Stimulated activated CD4-positive, alpha-beta T cell treated with anti-CD3 and anti-CD28 coated beads, TNF-alpha, amount 100 ng/mL, for 48 hours (primary cell): ENCODE results near the gene NUP210L.
A peak's percentile ranks its signal among the peaks of the same experiment; 100 is the strongest.

ENCODE experiments used
- DNase-seq, 3 donors: peaks; one replicate each; pipeline ENCODE4 v3.0.0-alpha.2; 2020; ENCODE audit warnings: low read depth in 3 of 3

Gene NUP210L

GRCh38 chr1:153963850-153964331 is 191.0 kb downstream of the NUP210L start:
- DNase-seq, result no peak

DNA sequence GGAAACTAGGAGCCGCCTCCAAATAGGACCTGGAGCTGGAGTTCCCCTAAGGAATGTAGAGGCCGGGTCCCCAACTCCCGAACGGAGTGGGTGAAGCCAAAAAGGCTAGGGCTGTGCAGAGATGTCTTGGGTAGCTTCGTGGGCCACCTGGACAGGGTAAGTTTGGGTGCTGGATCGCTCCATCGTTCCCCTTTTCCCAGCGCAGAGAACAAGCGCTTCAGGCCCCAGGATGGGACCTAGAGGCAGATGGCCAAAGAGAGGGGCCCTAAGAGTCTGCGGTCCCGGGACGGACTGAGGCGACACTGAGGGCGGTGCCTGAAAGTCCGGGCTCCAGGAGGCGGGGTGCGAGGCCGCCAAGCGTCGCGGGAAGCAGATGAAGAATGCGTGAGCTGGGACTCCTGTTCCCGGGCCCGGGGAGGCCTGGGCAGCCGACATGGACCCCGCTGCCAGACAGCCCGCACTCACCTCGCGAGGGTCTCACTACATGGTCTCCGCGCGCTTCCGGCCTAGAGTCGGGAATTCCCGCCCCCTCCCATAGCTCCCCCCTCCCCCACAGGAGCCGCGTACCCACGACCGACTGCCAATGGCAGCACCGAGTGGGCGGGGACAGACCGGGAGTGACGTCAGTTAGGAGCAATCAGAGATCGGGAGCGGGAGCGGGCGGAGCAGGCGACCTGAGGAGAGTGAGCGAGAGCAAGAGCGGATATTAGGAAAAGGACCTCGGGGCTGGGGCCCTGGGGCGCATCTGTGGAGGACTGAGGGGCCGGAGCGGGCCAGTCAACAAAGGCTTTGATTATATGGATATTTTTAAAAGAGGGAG is 191.6 kb downstream of the NUP210L start, which contains the start of gene SLC39A1:
Gene SLC39A1 (minus strand): TSS at position 508 of the 820 bp plus-strand sequence. CDS start 822 bp downstream, outside the sequence.
- DNase-seq, result peak; percentile 89 to 98 (median 93)

- no peak for DNase-seq
These were observed 192.5 kb downstream of the NUP210L start for GRCh38 chr1:153962088-153963029.

DNA sequence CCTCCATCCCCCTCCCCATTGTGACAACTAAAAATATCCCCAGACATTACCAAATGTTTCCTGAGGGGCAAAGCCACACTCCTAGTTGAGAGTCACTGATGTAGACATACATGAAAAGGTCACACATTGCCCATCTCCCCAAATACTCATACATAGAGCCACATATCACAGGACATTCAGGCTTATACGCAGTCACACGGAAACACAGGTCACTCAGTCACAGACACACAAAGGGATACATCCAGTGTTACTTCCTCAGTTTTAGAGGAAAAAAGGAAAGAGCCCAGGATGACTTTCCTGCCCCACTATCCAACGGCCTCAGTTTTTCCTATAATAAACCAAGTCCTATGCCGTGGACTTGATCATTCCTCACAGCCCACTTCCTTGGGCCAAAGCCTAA is 193.5 kb downstream of the NUP210L start:
- DNase-seq, result no peak

DNA sequence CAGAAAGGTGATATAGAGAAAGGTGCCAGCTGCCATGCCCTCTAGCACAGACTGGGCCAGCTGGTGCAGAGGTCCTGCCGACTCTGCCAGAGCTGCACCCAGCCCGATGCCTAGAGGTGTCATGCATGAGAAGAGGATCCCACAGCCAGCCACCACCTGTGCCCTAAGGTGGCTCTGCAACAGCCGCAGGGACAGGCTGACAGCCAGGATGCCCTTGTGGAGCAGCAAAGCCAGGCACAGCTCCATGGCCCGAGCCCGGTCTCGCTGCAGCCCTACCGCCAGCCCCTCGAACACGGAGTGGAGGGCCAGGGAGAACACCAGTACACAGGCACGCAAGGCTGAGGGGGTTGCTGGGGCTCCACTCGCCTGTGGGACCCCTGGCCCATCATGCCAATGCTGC is 194.7 kb downstream of the NUP210L start:
- no peak for DNase-seq

GRCh38 chr1:153959454-153959853 is 195.4 kb downstream of the NUP210L start:
- DNase-seq, result no peak

DNA sequence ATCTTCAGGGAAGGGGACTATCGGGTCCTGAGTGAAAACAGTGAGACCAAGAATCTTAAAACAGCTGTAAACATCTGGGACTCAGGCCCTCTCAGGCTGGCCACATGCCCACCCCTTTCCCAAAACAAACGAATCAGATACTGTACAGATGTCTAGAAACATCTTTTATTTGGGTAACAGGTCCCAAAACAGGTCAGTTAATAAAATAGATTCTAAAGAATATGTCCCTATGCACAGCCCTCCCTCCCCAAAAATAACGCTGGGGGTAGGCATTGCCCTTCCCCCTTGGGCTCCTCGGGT is 196.0 kb downstream of the NUP210L start:
- DNase-seq, result no peak

GRCh38 chr1:153958111-153958960 is 196.5 kb downstream of the NUP210L start, which contains the start of gene CRTC2:
CRTC2 (minus strand) TSS chr1:153958612; CDS start chr1:153958497, 115 bp downstream.
- DNase-seq, result peak; percentile 96

DNA sequence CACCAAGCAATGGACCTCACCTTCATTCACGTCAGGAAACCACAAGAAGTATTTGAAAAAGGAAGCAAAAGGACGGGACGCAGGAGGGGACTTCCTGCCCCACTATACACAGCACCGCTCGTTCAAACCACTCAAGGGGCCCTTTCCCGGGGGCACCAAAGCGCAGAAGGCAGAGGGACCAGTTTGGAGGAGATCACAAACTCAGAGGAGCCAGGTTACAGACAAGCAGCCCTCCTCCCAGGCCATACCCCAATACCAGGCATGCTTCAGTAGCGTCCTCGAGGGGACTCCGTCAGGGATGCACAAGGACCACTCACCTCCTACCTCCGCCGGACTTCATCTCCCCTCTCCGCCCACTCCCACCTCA is 197.1 kb downstream of the NUP210L start:
- DNase-seq, result no peak

- no peak for DNase-seq
These were observed 197.7 kb downstream of the NUP210L start for GRCh38 chr1:153956997-153957715.

- DNase-seq, result no peak
These were observed 200.0 kb downstream of the NUP210L start for GRCh38 chr1:153954826-153955225.

- no peak for DNase-seq
These were observed 201.0 kb downstream of the NUP210L start for GRCh38 chr1:153953859-153954365.

- no peak for DNase-seq
These were observed 203.1 kb downstream of the NUP210L start for GRCh38 chr1:153951801-153952200.

DNA sequence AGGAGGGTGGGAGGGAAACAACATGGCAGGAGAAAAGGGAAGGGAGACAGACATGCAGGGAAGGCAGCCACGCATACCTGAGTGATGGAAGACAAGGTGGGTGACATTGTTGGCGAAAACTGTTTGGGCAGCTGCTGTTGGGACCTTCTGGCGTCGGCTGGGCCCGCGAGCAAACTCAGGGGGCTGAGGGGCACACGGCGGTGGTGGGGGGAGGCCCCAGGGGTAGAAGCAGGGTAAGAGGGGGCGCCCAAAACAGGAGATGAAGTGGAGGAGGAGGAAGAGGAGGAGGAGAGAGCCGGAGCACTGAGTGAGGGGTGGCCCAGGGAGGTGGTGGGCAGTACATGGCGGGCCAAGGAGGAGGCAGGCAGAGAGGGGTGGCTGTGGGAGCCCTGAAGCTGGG is 203.7 kb downstream of the NUP210L start:
- DNase-seq, result no peak

DNA sequence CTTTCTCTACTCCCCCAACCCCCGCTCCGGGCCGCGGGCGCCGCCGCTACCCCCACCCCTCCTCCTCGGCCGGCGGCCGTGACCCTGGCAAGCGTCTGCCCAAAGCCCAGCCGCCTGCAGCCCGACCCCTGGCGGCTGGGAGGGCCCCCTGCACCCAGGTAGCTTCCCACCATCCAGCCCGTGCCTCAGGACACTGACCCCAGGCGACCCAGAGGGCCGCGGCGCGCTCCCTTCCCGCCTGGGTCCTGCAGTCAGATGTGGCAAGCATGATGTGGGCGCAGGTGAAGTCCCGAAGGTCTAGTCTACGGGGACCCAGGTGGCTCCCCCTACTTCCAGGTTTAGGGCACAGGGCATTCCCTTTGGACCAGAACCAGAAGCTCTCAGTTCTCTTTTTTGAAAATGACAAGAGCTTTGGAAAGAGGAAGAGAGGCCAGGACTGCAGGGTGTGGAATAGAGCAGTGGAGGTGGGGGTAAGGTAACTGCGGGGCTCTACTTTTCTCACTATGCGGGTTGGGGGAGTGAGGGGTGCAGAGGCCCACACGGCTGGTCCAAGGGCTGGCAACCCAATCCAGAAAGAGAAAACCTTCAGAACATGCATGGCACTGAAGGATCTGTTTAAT is 208.1 kb downstream of the NUP210L start, which contains the start of gene DENND4B:
Gene DENND4B (minus strand): TSS at position 97 of the 620 bp plus-strand sequence. CDS start 2,344 bp downstream, outside the sequence.
- peak; percentile 50 to 72 (median 56) for DNase-seq

DNA sequence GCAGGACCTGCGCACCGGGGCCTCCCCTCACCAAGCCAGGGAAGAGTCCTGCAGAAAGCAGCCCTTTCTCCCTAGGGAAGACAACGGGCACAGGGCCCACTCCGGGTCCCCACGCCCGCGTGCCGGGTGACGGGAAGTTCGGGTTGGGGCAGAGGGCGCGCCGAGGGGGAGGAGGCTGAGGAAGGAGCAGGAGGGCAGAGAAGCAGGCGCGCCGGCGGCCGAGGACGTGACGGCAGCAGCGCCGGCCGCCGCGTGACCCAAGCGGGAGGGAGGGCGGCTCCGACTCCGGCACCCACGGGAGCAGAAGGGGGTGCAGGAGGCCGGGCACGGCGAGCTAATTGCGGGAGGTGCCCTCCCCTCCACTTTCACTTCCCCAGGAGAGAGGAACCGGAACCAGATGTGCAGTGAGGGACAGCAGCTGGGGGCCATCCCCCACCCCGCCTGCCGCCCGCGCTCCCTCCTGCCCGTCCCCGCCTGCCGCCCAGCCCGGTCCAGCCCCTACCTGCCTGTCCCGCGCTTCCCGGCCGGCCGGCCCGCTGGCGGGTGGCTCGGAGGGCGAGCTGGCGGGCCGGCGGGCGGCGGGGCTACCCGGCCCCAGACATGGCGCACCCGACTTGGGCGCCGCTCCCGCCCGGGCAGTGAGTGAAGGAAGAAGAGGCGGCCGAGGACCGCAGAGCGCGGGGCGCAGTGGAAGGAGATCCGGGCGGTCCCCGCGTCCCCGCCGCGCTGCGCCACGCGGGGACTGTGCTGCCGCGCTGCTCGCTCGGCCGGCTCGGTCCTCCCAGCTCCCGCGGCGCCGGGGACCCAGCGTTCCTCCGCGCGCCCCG is 208.9 kb downstream of the NUP210L start:
- peak; percentile 32 to 65 (median 51) for DNase-seq

DNA sequence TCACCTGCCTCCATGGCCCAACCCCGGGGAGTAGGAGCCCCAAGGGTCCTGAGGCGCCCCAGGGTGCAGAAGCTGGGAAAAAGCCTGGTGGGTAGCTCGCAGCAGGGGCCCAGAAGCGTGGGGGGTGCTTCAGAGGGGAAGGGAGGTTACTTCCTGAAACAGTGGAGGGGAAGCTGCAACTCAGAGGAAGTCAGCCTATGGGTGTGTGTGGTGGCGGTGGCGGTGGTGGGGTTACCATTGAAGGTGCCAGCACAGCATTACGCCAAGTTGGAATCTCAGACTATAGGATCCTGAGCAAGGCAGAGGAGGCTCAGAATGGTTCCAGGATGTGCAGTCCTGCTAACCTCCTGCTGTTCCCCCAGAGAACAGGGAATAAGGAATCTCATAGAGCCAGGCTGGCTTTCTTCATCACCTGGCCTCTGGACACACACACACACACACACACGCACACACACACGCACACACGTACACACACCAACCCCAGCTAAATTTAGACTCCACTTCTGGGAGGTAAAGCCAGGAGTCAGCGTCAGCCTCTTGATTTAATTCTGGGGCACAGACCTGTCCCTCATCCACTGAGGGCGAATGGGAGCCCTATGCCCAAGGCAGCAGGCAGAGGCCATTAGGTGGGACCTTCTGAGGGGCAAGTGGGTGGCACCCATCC is 209.6 kb downstream of the NUP210L start:
- peak in 2 of 3 donors; percentile 32 to 55 for DNase-seq

- DNase-seq, result no peak
These were observed 210.1 kb downstream of the NUP210L start for GRCh38 chr1:153944827-153945117.
